ENCODE measurements around the gene ADSS2. TPM values are rescaled to one million over a fixed set of nuclear protein-coding genes. Genes with fewer than 3 reads are reported as not detected.

The ADSS2 gene
- polyA plus RNA-seq, 2 of the 4 experiments (the other 2 are of a cell fraction) = 46.1 to 74.3 TPM

- TF ChIP-seq SREBF2 (IDR thresholded peaks at IDR 0.05) (no peak), FOSL2 (IDR thresholded peaks at IDR 0.05) (no peak), FOSL2 (CRISPR knock-in tag; IDR thresholded peaks at IDR 0.05) (peak; percentile 62)
- ChIA-PET CTCF (no interaction called here), POLR2A (no interaction called here)
- peak overlapping the region; percentile 12; the same call in 1 of the 3 replicates for H3K4me3 ChIP-seq
- peak overlapping the region in 1 of 2 experiments; percentile 59; a peak in 4 of 6 replicates for H3K27ac ChIP-seq
- H3K4me2 ChIP-seq = peak overlapping the region; percentile 67
- no peaks in the 10 kb centered on the region for H3K9me3 ChIP-seq
- peaks cover 52% of the 10 kb centered on the region for H3K4me1 ChIP-seq
- no peak for ATAC-seq
- DNase-seq (ENCODE audit: low read depth in 1 of 2, low spot score in 1 of 2) = no peak
- no peak for FAIRE-seq
Observed at GRCh38 chr1:244437086-244437468, 14.6 kb downstream of the ADSS2 start.

DNA sequence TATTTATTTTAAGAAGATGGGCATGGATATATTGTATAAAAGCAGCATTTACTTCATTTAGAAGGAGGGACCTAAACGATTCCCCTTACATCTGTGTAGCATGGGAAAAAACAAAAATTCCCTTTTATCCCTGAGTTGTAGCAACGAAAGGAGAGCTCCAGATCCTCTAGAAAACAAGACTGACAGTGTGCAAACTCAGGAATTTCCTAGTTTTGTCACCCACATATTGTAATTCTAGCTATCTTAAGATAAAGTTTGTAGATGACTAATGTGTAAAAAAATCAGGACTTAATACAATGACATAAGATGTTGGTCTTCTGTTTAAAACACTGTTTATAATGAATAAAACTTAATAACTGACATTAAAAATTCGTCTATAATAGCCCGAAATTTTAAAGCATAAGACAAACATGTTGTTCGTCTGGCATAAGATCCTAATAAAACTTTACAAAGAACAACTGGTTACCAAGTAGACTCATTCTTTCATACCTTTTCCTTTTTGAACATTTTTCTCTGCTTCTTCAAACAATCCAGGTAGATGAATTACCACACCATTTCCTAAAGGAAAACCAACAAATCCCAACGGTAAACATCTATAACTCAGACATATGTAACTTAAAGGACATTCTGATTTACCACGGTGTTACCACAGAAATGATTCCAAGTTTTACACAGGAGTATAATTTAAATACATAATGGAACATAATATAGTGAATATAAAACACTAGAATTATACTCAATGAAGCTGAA, 15.2 kb downstream of the ADSS2 start:
- H3K4me3 ChIP-seq = peak overlapping the region; percentile 12; the same call in 1 of the 3 replicates
- no peak for TF ChIP-seq ZSCAN20 (CRISPR knock-in tag; IDR thresholded peaks at IDR 0.05)
- TF ChIP-seq ZC3H11A (IDR thresholded peaks at IDR 0.05) = no peak
- TF ChIP-seq, protein P1, sequence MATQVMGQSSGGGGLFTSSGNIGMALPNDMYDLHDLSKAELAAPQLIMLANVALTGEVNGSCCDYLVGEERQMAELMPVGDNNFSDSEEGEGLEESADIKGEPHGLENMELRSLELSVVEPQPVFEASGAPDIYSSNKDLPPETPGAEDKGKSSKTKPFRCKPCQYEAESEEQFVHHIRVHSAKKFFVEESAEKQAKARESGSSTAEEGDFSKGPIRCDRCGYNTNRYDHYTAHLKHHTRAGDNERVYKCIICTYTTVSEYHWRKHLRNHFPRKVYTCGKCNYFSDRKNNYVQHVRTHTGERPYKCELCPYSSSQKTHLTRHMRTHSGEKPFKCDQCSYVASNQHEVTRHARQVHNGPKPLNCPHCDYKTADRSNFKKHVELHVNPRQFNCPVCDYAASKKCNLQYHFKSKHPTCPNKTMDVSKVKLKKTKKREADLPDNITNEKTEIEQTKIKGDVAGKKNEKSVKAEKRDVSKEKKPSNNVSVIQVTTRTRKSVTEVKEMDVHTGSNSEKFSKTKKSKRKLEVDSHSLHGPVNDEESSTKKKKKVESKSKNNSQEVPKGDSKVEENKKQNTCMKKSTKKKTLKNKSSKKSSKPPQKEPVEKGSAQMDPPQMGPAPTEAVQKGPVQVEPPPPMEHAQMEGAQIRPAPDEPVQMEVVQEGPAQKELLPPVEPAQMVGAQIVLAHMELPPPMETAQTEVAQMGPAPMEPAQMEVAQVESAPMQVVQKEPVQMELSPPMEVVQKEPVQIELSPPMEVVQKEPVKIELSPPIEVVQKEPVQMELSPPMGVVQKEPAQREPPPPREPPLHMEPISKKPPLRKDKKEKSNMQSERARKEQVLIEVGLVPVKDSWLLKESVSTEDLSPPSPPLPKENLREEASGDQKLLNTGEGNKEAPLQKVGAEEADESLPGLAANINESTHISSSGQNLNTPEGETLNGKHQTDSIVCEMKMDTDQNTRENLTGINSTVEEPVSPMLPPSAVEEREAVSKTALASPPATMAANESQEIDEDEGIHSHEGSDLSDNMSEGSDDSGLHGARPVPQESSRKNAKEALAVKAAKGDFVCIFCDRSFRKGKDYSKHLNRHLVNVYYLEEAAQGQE (IDR thresholded peaks at IDR 0.05) = no peak
- TF ChIP-seq HOXA7 (CRISPR knock-in tag; IDR thresholded peaks at IDR 0.05) = no peak
- no peak for TF ChIP-seq HOXB5 (CRISPR knock-in tag; IDR thresholded peaks at IDR 0.05)
- no peak for TF ChIP-seq MYC (IDR thresholded peaks at IDR 0.05; ENCODE audit: borderline replicate concordance, low read length)
- TF ChIP-seq HMGXB4 (CRISPR knock-in tag; IDR thresholded peaks at IDR 0.05; ENCODE audit: borderline replicate concordance) = no peak
- TF ChIP-seq CHD4 (IDR thresholded peaks at IDR 0.05; ENCODE audit: borderline replicate concordance) = no peak
- no peak for TF ChIP-seq ESRRA (IDR thresholded peaks at IDR 0.05; ENCODE audit: borderline replicate concordance, low read length)
- TF ChIP-seq RFX5 (IDR thresholded peaks at IDR 0.05) = no peak
- peak overlapping the region; percentile 59 to 63 for H3K27ac ChIP-seq
- DNase-seq (ENCODE audit: low read depth in 1 of 2, low spot score in 1 of 2) (no peak), ATAC-seq (peak in 1 of 2 experiments; percentile 14; a peak in 1 of 6 replicates), FAIRE-seq (peak; percentile 98)
- peaks cover 51% of the 10 kb centered on the region for H3K4me1 ChIP-seq
- H3K9me3 ChIP-seq = no peaks in the 10 kb centered on the region
- peak overlapping the region; percentile 67 for H3K4me2 ChIP-seq
- CTCF ChIA-PET = interaction anchor here (0.6 kb wide), 1 partner anchor 108 kb away, joined by 3 read pairs; no protein-coding TSS in a partner anchor
- POLR2A ChIA-PET = no interaction called here
- 23% methylated on average over 7 of the region's 7 CpGs for WGBS (ENCODE audit: missing lambda C conversion rate)

- Histone ChIP-seq H3K9me3 (no peaks in the 10 kb centered on the region), H3K4me2 (peak overlapping the region; percentile 67), H3K4me1 (peaks cover 51% of the 10 kb centered on the region), H3K27ac (peak overlapping the region; percentile 59 to 63), H3K4me3 (no peak overlapping the region)
- FAIRE-seq (no peak), ATAC-seq (peak; percentile 65 to 74), DNase-seq (ENCODE audit: low read depth in 1 of 2, low spot score in 1 of 2) (peak in 1 of 2 experiments; percentile 26)
- TF ChIP-seq EP300 (IDR thresholded peaks at IDR 0.05) (no peak), MAFK (IDR thresholded peaks at IDR 0.05; ENCODE audit: partially characterized antibody) (peak; percentile 12), CHD2 (IDR thresholded peaks at IDR 0.05; ENCODE audit: low read length, partially characterized antibody) (no peak), FOSL2 (IDR thresholded peaks at IDR 0.05) (no peak), FOSL2 (CRISPR knock-in tag; IDR thresholded peaks at IDR 0.05) (peak; percentile 25; the same call in 1 of the 2 replicates)
- WGBS (ENCODE audit: missing lambda C conversion rate) = 15% methylated on average over 6 of the region's 6 CpGs
- CTCF ChIA-PET = interaction anchor here (0.6 kb wide), 1 partner anchor 107 kb away, joined by 3 read pairs; no protein-coding TSS in a partner anchor
- POLR2A ChIA-PET = no interaction called here
Observed at GRCh38 chr1:244435562-244436205, 16.0 kb downstream of the ADSS2 start.
